OCI-LY1 (cell line): ENCODE data around the gene CITED1.

Experiments used
- H2AFZ ChIP-seq: fragments of 200-600 bp; sonication (generic), shearing (Covaris generic); 2 replicates; pipeline ENCODE4 v1.6.0; 2014; ENCODE audit warnings: antibody characterized with exemption, mild to moderate bottlenecking, low read length
- H3F3A ChIP-seq: fragments of 200-600 bp; sonication (generic), shearing (Covaris generic); 2 replicates; pipeline ENCODE4 v1.6.0; 2014; ENCODE audit warnings: mild to moderate bottlenecking, antibody characterized with exemption, low read length, moderate library complexity; ENCODE audit not compliant: insufficient read depth
- H3K27ac ChIP-seq: fragments of 200-600 bp; sonication (generic); 2 replicates; pipeline ENCODE4 v1.5.1; 2014; ENCODE audit warnings: low read length, mixed run types, mild to moderate bottlenecking, low read depth; ENCODE audit not compliant: poor library complexity, severe bottlenecking
- H3K27me3 ChIP-seq: fragments of 200-600 bp; sonication (generic); 2 replicates; pipeline ENCODE4 v1.6.0; 2014; ENCODE audit warnings: antibody characterized with exemption, mild to moderate bottlenecking, low read length, moderate library complexity; ENCODE audit not compliant: insufficient read depth
- H3K36me3 ChIP-seq: fragments of 200-600 bp; sonication (generic); 2 replicates; pipeline ENCODE4 v1.6.1; 2014; ENCODE audit warnings: mild to moderate bottlenecking, antibody characterized with exemption, low read length, moderate library complexity, mixed read lengths; ENCODE audit not compliant: insufficient read depth
- H3K4me1 ChIP-seq: fragments of 200-600 bp; sonication (generic); 2 replicates; pipeline ENCODE4 v1.5.1; 2014; ENCODE audit warnings: mild to moderate bottlenecking, low read length, moderate library complexity; ENCODE audit not compliant: insufficient read depth, severe bottlenecking
- H3K4me2 ChIP-seq: fragments of 200-600 bp; sonication (generic), shearing (Covaris generic); 2 replicates; pipeline ENCODE4 v1.6.1; 2014; ENCODE audit warnings: low read length
- H3K4me3 ChIP-seq: fragments of 200-600 bp; sonication (generic); 2 replicates; pipeline ENCODE4 v1.5.1; 2014; ENCODE audit warnings: low read length, low read depth, mild to moderate bottlenecking, mixed read lengths; ENCODE audit not compliant: poor library complexity, severe bottlenecking
- H3K79me2 ChIP-seq: fragments of 200-600 bp; shearing (Covaris generic); 2 replicates; pipeline ENCODE4 v1.6.1; 2016; ENCODE audit warnings: mixed run types, low read length, mixed read lengths; ENCODE audit not compliant: insufficient read depth
- H3K9ac ChIP-seq: fragments of 200-600 bp; sonication (generic), shearing (Covaris generic); 2 replicates; pipeline ENCODE4 v1.6.1; 2014; ENCODE audit warnings: mild to moderate bottlenecking, low read length, mixed read lengths
- H3K9me2 ChIP-seq: fragments of 200-600 bp; sonication (generic), shearing (Covaris generic); 2 replicates; pipeline ENCODE4 v1.6.1; 2014; ENCODE audit warnings: low read depth, mild to moderate bottlenecking, low read length, mixed read lengths
- H3K9me3 ChIP-seq: fragments of 200-600 bp; shearing (Covaris generic); 2 replicates; pipeline ENCODE4 v1.6.1; 2014; ENCODE audit warnings: low read length, mixed read lengths
- H4K20me1 ChIP-seq: fragments of 200-600 bp; sonication (generic), shearing (Covaris generic); 2 replicates; pipeline ENCODE4 v1.6.0; 2016; ENCODE audit warnings: mild to moderate bottlenecking, low read length; ENCODE audit not compliant: insufficient read depth
- CTCF ChIP-seq: fragments of 200-600 bp; sonication (generic), shearing (Covaris generic); IDR thresholded peaks from 2 replicates; pipeline ENCODE4 v1.5.1; 2017; ENCODE audit warnings: mild to moderate bottlenecking, antibody characterized with exemption, low read length, moderate library complexity, mixed read lengths
- EZH2 ChIP-seq: fragments of 200-600 bp; sonication (generic), shearing (Covaris generic); IDR thresholded peaks from 2 replicates; pipeline ENCODE4 v1.8.0; 2017; ENCODE audit warnings: borderline replicate concordance, mixed run types, mild to moderate bottlenecking, antibody characterized with exemption, low read length, moderate library complexity, mixed read lengths

Gene CITED1

GRCh38 chrX:72273718-72274117 is 32.0 kb downstream of the CITED1 start:
- Histone ChIP-seq H3K27ac (no peak overlapping the region), H3K9me3 (no peaks in the 10 kb centered on the region), H2AFZ (no peak overlapping the region), H3K27me3 (no peaks in the 10 kb centered on the region), H3F3A (no peaks in the 10 kb centered on the region), H3K36me3 (peaks cover 78% of the 10 kb centered on the region), H3K4me2 (no peak overlapping the region), H3K4me3 (no peak overlapping the region), H3K79me2 (peaks cover 12% of the 10 kb centered on the region), H3K9me2 (no peaks in the 10 kb centered on the region), H3K9ac (no peak overlapping the region), H4K20me1 (no peaks in the 10 kb centered on the region), H3K4me1 (peaks cover 24% of the 10 kb centered on the region)
- no peak for TF ChIP-seq CTCF
- no peak for TF ChIP-seq EZH2

GRCh38 chrX:72272868-72273267 is 32.8 kb downstream of the CITED1 start:
- H3K4me3 ChIP-seq: no peak overlapping the region
- H3K36me3 ChIP-seq: peaks cover 87% of the 10 kb centered on the region
- no peaks in the 10 kb centered on the region for H3K27me3 ChIP-seq
- peaks cover 24% of the 10 kb centered on the region for H3K4me1 ChIP-seq
- no peak for TF ChIP-seq CTCF
- no peak for TF ChIP-seq EZH2
- H4K20me1 ChIP-seq: no peaks in the 10 kb centered on the region
- no peak overlapping the region for H3K4me2 ChIP-seq
- no peaks in the 10 kb centered on the region for H3F3A ChIP-seq
- H3K9me2 ChIP-seq: no peaks in the 10 kb centered on the region
- no peak overlapping the region for H3K27ac ChIP-seq
- H3K9ac ChIP-seq: no peak overlapping the region
- H3K9me3 ChIP-seq: no peaks in the 10 kb centered on the region
- no peak overlapping the region for H2AFZ ChIP-seq
- peaks cover 12% of the 10 kb centered on the region for H3K79me2 ChIP-seq

- H3K36me3 ChIP-seq: peaks cover 92% of the 10 kb centered on the region
- no peaks in the 10 kb centered on the region for H3K27me3 ChIP-seq
- no peak overlapping the region for H3K9ac ChIP-seq
- no peak overlapping the region for H3K4me2 ChIP-seq
- H4K20me1 ChIP-seq: no peaks in the 10 kb centered on the region
- H2AFZ ChIP-seq: no peak overlapping the region
- H3K9me2 ChIP-seq: no peaks in the 10 kb centered on the region
- H3K79me2 ChIP-seq: peaks cover 12% of the 10 kb centered on the region
- H3K9me3 ChIP-seq: no peaks in the 10 kb centered on the region
- H3K27ac ChIP-seq: no peak overlapping the region
- TF ChIP-seq CTCF (no peak), EZH2 (no peak)
- H3K4me1 ChIP-seq: peaks cover 24% of the 10 kb centered on the region
- no peaks in the 10 kb centered on the region for H3F3A ChIP-seq
- H3K4me3 ChIP-seq: no peak overlapping the region
These were observed 33.9 kb downstream of the CITED1 start for GRCh38 chrX:72271812-72272211.
